ENCODE measurements around the gene KDM6A.
A peak's percentile ranks its signal among the peaks of the same experiment; 100 is the strongest.
"Not testable (repeated sequence)": the region's sequence is repeated elsewhere in the genome, so short reads cannot be mapped to it uniquely, and the experiment has no call there.

KDM6A gene

GRCh38 chrX:44872821-44873414 is at the start of gene KDM6A:
KDM6A (plus strand) TSS chrX:44873188; CDS start chrX:44873552, 364 bp downstream.
- DNase-seq (ENCODE audit: low read depth in 2 of 2) = peak; percentile 87 to 89

- not testable (repeated sequence) for DNase-seq (ENCODE audit: low read depth in 2 of 2)
Measured at GRCh38 chrX:44823193-44823592, 49.8 kb upstream of the KDM6A start.

GRCh38 chrX:44828008-44828605 is 44.9 kb upstream of the KDM6A start:
- peak; percentile 65 to 69 for DNase-seq (ENCODE audit: low read depth in 2 of 2)

GRCh38 chrX:44829832-44830231 is 43.2 kb upstream of the KDM6A start:
- DNase-seq (ENCODE audit: low read depth in 2 of 2) = no peak

GRCh38 chrX:44842550-44843317 is 30.3 kb upstream of the KDM6A start:
- no peak for DNase-seq (ENCODE audit: low read depth in 2 of 2)

- DNase-seq (ENCODE audit: low read depth in 2 of 2) = no peak
Measured at GRCh38 chrX:44843318-44843702, 29.7 kb upstream of the KDM6A start.

GRCh38 chrX:44843753-44844152 is 29.2 kb upstream of the KDM6A start, which contains the start of gene DUSP21:
DUSP21 (plus strand) TSS chrX:44844021; CDS start chrX:44844133, 112 bp downstream.
- no peak for DNase-seq (ENCODE audit: low read depth in 2 of 2)

GRCh38 chrX:44844204-44844603 is 28.8 kb upstream of the KDM6A start:
- no peak for DNase-seq (ENCODE audit: low read depth in 2 of 2)

- DNase-seq (ENCODE audit: low read depth in 2 of 2) = not testable (repeated sequence)
Measured at GRCh38 chrX:44850891-44851290, 22.1 kb upstream of the KDM6A start.

- no peak for DNase-seq (ENCODE audit: low read depth in 2 of 2)
Measured at GRCh38 chrX:44871114-44871645, 1.8 kb upstream of the KDM6A start.

GRCh38 chrX:44871931-44872820 is 812 bp upstream of the KDM6A start:
- no peak for DNase-seq (ENCODE audit: low read depth in 2 of 2)

GRCh38 chrX:44873415-44874276 is 658 bp downstream of the KDM6A start:
- peak in 1 of 2 experiments; percentile 21 for DNase-seq (ENCODE audit: low read depth in 2 of 2)

GRCh38 chrX:44874420-44875184 is 1.6 kb downstream of the KDM6A start:
- peak in 1 of 2 experiments; percentile 4 for DNase-seq (ENCODE audit: low read depth in 2 of 2)

- no peak for DNase-seq (ENCODE audit: low read depth in 2 of 2)
Measured at GRCh38 chrX:44875185-44875489, 2.1 kb downstream of the KDM6A start.

- DNase-seq (ENCODE audit: low read depth in 2 of 2) = peak in 1 of 2 experiments; percentile 3
Measured at GRCh38 chrX:44876086-44876485, 3.1 kb downstream of the KDM6A start.

GRCh38 chrX:44876767-44877166 is 3.8 kb downstream of the KDM6A start:
- no peak for DNase-seq (ENCODE audit: low read depth in 2 of 2)

GRCh38 chrX:44878780-44879179 is 5.8 kb downstream of the KDM6A start:
- DNase-seq (ENCODE audit: low read depth in 2 of 2) = no peak

- no peak for DNase-seq (ENCODE audit: low read depth in 2 of 2)
Measured at GRCh38 chrX:44881549-44881948, 8.6 kb downstream of the KDM6A start.

GRCh38 chrX:44882635-44883034 is 9.6 kb downstream of the KDM6A start:
- no peak for DNase-seq (ENCODE audit: low read depth in 2 of 2)

- DNase-seq (ENCODE audit: low read depth in 2 of 2) = no peak
Measured at GRCh38 chrX:44884944-44885343, 12.0 kb downstream of the KDM6A start.
